IPS-15b (cell line): Measurements from ENCODE around the gene SLC35G3.
"Not testable (repeated sequence)": the region's sequence is repeated elsewhere in the genome, so short reads cannot be mapped to it uniquely, and the experiment has no call there.

Experiments
- H3K27me3 ChIP-seq: one replicate; pipeline ENCODE4 v1.6.1; 2013; ENCODE audit warnings: low read length; ENCODE audit not compliant: control insufficient read depth, insufficient read depth
- H3K36me3 ChIP-seq: one replicate; pipeline ENCODE4 v1.6.1; 2013; ENCODE audit warnings: low read length; ENCODE audit not compliant: control insufficient read depth, insufficient read depth
- H3K4me1 ChIP-seq: one replicate; pipeline ENCODE4 v1.6.1; 2013; ENCODE audit warnings: mild to moderate bottlenecking, low read length; ENCODE audit not compliant: control insufficient read depth, insufficient read depth
- H3K4me3 ChIP-seq: one replicate; pipeline ENCODE4 v1.5.1; 2013; ENCODE audit warnings: low read depth, low read length
- H3K9ac ChIP-seq: one replicate; pipeline ENCODE4 v1.6.1; 2013; ENCODE audit warnings: low read depth, mild to moderate bottlenecking, low read length
- H3K9me3 ChIP-seq: one replicate; pipeline ENCODE4 v1.6.1; 2013; ENCODE audit warnings: mild to moderate bottlenecking, low read length; ENCODE audit not compliant: control insufficient read depth, insufficient read depth

The SLC35G3 gene

DNA sequence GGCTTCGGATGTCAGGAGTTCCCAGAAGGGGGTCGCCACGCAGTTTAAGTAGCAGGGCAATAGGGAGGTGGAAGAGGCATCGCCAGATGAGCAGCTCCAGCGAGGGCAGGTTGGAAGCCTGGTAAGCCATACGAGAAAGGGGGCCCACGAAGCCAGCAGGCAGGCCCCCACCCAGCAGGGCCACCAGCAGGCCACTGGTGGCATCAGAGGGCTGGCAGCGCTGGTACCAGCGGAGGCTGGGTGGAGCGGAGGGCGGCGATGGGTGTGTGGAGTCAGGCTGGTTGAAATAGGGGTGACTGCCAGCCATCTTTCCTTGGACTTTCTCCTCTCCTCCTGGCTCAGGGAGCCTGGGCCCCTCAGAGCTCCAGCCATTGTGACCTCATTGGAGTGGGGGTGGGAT is at the start of gene SLC35G3:
Gene SLC35G3 (minus strand): TSS at position 393 of the 400 bp plus-strand sequence. CDS start 86 bp downstream, at position 307.
- H3K4me1 ChIP-seq, H3K27me3 ChIP-seq, H3K4me3 ChIP-seq: not testable (repeated sequence)

DNA sequence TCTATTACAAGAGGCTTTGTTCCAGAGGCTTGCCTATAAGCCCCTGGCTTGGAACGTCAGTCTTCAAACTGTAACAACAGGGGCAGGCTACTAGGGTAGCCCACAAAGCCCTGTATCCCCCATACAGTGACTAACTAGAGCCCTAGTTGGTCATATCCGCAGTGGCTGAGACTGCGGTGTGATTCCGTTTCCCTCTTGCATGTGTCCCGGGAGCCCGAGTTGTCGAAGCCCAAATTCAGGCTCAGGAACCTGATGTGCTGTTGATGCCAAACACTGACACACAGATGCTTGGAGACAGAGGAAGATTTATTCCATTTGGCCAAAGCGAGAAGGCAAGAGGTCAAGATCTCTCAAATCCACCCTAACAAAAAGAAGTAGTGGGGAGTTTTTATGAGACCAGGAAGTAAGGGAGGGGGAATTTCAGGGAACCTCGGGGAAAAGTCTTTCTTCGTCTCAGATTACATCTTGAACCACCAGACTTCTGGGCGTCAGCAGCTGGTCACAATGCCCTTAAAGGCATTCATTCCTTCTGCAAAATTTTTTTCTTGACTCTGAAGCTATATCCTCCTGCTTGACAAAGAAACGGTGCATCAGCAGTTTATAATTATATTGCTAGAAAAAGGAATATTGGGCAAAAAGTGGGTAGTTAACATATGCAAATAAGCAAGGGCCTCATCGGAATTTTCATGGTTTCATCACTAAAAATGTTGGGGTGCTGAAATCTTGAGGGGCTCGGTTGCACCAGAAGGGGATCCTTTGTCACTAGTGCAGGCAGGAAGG is 49.6 kb upstream of the SLC35G3 start:
- Histone ChIP-seq H3K4me1 (peaks cover 12% of the 10 kb centered on the region), H3K36me3 (no peaks in the 10 kb centered on the region), H3K4me3 (peak overlapping the region; percentile 78), H3K27me3 (peaks cover 5% of the 10 kb centered on the region), H3K9me3 (no peaks in the 10 kb centered on the region), H3K9ac (peak overlapping the region; percentile 41)

More for the DNA sequence above, at the start of gene SLC35G3:
- not testable (repeated sequence) for H3K36me3 ChIP-seq, H3K9me3 ChIP-seq, H3K9ac ChIP-seq

DNA sequence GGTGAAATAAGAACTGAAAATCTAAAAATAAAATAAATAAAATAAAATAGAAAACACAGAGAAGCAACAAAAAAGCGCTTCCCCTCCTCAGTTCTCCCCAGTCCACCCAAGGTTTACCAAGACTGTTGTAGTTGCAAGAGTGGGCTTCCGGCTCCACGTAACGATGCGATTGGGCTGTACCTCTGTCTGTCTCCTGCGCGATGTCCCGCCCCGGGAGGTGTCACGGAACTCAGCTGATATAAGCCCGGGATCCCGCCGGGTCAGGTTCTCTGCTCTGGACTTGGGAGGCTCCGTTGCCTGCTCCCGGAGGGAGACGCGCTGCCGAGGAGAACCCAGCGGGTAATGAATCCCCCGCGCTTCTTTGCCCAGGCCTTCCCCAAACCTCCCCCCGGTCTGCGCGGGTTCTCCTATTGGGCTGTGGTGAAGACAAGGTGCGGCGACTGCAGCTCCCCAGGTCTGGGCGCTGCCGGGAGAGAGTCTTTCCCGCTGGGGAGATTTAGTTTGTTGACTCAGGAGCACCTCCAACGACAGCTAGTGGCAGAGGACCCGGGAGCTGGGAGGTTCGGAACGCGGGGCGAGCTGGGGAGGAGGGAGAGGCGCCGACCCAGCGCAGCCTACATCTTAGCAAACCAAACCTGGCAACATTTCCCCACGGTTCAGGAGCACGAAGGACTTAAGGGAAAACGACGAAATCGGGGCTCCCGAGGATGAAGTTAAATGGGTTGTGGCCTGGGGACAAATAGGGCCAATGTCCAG is 48.8 kb upstream of the SLC35G3 start, which contains the start of gene SLFN5:
Gene SLFN5 (plus strand): TSS at position 268 of the 756 bp plus-strand sequence. CDS start 15,619 bp downstream, outside the sequence.
- Histone ChIP-seq H3K27me3 (peaks cover 5% of the 10 kb centered on the region), H3K36me3 (no peaks in the 10 kb centered on the region), H3K4me3 (peak within 1 kb of the TSS; percentile 78), H3K4me1 (peaks cover 12% of the 10 kb centered on the region), H3K9me3 (no peaks in the 10 kb centered on the region), H3K9ac (peak within 1 kb of the TSS; percentile 41)

DNA sequence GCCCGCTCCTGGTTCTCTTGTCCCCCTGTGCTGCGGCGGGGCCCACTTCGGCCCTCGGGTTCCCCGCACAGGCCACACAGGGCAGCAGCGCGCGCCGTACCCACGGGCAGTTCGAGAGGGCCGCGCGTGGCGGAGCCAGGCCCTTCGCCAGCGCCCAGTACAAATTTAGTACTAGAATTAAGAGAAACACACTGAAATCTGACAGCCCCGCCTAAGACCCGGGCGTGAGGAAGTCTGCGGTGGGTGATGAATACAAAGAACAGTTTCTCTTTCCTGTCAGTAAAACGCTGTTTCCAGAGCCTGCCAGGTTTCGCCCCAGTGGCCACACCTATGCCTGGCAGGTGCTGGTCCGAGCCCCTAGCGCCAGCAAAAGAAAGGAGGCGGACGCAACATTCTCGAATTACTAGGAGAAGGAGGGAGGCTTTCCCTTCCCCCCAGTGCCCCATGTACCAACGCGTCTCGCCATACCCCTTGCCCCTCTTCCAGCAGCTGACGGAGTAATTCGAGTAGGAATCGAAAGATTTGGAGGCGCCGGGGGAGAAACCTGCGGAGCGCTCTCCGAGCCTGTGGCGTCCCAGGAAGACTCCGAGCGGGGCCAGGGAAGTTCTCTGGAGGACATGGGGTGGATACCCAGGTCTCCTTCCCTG is 48.1 kb upstream of the SLC35G3 start:
- peak overlapping the region; percentile 78 for H3K4me3 ChIP-seq
- H3K27me3 ChIP-seq = peaks cover 5% of the 10 kb centered on the region
- no peaks in the 10 kb centered on the region for H3K36me3 ChIP-seq
- peaks cover 12% of the 10 kb centered on the region for H3K4me1 ChIP-seq
- H3K9me3 ChIP-seq = no peaks in the 10 kb centered on the region
- no peak overlapping the region for H3K9ac ChIP-seq

DNA sequence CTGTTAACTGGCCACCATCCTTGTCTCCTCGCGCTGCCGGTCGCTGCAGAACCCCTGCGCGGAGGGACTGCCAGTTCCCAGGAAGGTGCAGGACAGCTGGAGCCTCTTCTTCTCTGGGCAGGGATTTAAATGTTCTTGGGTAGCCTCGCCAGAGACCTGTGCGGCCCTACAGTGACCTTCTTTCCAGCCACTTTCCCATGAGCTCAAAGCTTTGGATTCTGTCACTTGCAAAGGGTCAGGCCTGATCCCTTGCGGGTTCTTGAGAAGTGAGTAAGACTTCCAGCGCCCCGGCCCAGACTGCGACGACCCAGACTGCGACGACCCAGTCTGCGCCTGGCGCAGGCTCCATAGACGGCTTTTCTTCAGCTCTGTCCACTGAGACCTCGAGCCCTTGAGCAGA is 47.3 kb upstream of the SLC35G3 start:
- Histone ChIP-seq H3K9me3 (no peaks in the 10 kb centered on the region), H3K36me3 (no peaks in the 10 kb centered on the region), H3K4me1 (peaks cover 12% of the 10 kb centered on the region), H3K4me3 (peak overlapping the region; percentile 78), H3K9ac (no peak overlapping the region), H3K27me3 (peaks cover 5% of the 10 kb centered on the region)

DNA sequence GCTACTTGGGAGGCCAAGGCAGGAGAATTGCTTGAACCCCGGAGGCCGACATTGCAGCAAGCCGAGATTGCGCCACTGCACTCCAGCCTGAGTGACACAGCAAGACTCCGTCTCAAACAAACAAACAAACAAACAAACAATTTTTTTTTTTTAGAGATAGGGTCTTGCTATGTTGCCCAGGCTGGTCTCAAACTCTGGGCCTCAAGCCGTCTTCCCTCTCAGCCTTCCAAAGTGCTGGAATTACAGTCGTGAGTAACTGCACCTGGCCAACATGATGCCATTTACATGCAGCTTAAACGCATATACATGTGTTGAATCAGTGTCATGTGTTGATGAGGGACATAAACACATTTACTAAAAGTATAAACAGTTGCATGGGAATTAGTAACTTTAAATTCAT is 46.7 kb upstream of the SLC35G3 start:
- Histone ChIP-seq H3K4me1 (peaks cover 12% of the 10 kb centered on the region), H3K9ac (no peak overlapping the region), H3K27me3 (peaks cover 5% of the 10 kb centered on the region), H3K36me3 (no peaks in the 10 kb centered on the region), H3K9me3 (no peaks in the 10 kb centered on the region), H3K4me3 (no peak overlapping the region)

DNA sequence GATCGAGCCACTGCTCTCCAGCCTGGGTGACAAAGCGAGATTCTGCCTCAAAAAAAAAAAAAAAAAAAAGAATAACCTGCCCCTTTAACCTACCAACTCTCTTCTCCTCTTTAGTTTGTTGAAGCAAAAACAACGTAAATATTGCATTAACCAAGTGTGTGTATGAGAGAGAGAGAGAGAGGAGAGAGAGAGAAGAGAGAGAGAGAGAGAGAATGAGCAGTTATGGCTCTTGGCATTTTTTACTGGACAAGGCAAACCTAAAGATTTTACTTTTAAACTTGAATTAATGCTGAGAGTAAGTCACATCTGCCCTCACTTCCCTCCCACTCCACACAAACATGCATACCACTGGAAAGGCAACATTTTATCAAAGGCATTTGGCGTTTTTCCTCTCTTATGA is 45.6 kb upstream of the SLC35G3 start:
- no peaks in the 10 kb centered on the region for H3K9me3 ChIP-seq
- H3K36me3 ChIP-seq = no peaks in the 10 kb centered on the region
- no peak overlapping the region for H3K9ac ChIP-seq
- H3K27me3 ChIP-seq = peaks cover 7% of the 10 kb centered on the region
- peaks cover 10% of the 10 kb centered on the region for H3K4me1 ChIP-seq
- H3K4me3 ChIP-seq = no peak overlapping the region

DNA sequence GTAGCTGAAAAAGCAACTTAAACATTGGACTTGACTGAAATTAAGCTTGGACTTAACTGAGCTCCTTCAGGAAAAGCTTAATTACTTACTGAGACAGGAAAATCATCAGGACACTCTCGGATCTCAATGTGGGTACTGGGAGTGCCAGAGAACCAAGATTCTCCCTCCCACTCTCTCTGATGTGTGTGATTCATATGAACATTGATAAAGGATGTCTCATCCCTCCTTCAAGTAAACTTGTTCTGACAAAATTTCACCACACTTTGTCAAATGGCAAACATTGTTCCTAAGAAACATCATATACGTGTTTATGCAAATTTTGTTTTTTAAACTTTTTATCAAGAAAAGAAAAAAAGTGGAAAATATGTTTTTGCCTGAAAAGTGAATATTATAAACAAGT is 44.6 kb upstream of the SLC35G3 start:
- H3K9me3 ChIP-seq = no peaks in the 10 kb centered on the region
- no peak overlapping the region for H3K9ac ChIP-seq
- no peak overlapping the region for H3K4me3 ChIP-seq
- no peaks in the 10 kb centered on the region for H3K36me3 ChIP-seq
- H3K27me3 ChIP-seq = peaks cover 4% of the 10 kb centered on the region
- H3K4me1 ChIP-seq = peaks cover 2% of the 10 kb centered on the region

DNA sequence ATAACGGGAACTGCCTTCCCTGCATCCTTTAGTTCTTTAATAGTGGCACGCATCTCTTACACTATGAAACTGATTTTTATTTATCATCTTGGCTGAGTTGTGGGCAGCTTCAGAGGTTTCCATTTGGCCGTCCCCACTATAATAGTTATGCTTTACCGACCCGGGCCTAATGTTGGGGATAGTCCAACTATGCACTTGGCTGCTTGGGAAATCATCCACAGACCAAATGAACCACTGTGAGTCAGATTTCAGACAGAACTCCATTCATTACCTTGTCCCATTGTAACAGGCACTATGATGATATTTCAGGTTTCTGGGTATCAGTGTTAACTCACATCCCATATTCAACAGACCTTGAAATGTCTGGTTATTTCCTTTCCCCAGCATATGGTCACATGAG is 42.6 kb upstream of the SLC35G3 start:
- no peaks in the 10 kb centered on the region for H3K9me3 ChIP-seq
- H3K27me3 ChIP-seq = peaks cover 2% of the 10 kb centered on the region
- no peaks in the 10 kb centered on the region for H3K4me1 ChIP-seq

DNA sequence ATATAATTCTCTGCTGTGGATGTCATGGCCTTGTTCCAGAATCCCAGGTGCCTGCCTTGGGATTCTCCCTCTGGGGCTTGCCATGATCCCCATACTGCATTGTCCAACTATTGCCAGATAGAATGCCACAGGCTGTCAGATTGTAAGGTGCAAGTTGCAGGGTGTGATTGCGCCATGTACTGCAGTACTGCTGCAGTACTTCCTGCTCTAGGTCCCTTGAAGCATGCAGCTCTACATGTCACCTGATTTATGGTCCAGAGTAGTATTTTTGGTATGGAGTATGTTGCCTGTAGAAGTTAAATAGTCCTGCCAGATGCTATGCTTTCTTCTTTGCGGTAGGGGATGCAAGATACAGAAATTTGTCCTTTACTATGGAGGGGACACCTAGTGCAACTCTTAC is 41.7 kb upstream of the SLC35G3 start:
- no peaks in the 10 kb centered on the region for H3K4me1 ChIP-seq
- no peak overlapping the region for H3K4me3 ChIP-seq
- no peaks in the 10 kb centered on the region for H3K9me3 ChIP-seq
- H3K36me3 ChIP-seq = no peaks in the 10 kb centered on the region
- H3K27me3 ChIP-seq = peaks cover 2% of the 10 kb centered on the region
- no peak overlapping the region for H3K9ac ChIP-seq

More for the DNA sequence above, 42.6 kb upstream of the SLC35G3 start:
- H3K36me3 ChIP-seq = no peaks in the 10 kb centered on the region
- H3K4me3 ChIP-seq = no peak overlapping the region
- H3K9ac ChIP-seq = no peak overlapping the region

DNA sequence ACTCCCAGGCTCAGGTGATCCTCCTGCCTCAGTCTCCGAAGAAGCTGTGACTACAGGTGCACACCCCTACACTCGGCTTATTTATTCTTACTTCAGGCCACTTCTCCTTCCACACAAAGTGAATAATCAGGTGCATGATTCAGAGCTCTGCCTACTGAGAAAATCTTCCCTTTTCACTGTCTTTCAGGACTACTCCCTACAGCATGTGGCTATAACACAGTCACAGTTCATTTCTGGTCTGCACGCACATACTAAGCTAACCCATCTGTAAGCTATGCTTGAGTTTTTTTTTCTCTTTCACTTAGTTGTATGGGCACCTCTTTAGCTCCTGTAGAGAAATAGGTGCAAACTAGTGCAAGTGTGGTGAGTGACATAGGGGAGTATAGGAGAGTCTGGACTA is 41.1 kb upstream of the SLC35G3 start:
- H3K27me3 ChIP-seq = peaks cover 2% of the 10 kb centered on the region
- no peak overlapping the region for H3K9ac ChIP-seq
- H3K4me1 ChIP-seq = no peaks in the 10 kb centered on the region
- no peak overlapping the region for H3K4me3 ChIP-seq
- H3K36me3 ChIP-seq = no peaks in the 10 kb centered on the region
- no peaks in the 10 kb centered on the region for H3K9me3 ChIP-seq
